NCI-H1694 treated with DMSO at 0.1 percent for 48 hours (cell line): ENCODE measurements around the gene INTS7.
A peak's percentile ranks its signal among the peaks of the same experiment; 100 is the strongest.
"Not testable (repeated sequence)": the region's sequence is repeated elsewhere in the genome, so short reads cannot be mapped to it uniquely, and the experiment has no call there.

Source experiments
- DNase-seq: peaks from one replicate; lab custom pipeline; 2025; lab: John Stamatoyannopoulos, UW

The INTS7 gene

DNA sequence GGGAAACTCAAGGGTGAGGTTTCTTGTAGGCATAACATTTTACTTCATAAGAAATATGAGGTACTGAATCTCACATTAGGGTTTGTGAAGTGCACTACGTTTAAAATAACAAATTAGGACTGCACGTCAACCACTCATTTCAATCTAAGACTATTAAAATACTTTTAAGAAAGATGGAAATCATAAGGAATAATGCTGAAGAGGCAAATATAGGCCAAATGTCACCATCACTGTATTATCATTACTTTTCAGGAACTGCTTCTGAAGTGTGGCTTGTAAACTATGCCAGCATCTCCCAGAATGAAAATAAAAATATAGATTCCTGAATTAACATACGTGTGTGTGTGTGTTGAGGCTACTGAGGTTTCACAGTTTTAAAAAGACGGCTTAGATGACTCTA, 56.8 kb downstream of the INTS7 start:
- DNase-seq = no peak

DNA sequence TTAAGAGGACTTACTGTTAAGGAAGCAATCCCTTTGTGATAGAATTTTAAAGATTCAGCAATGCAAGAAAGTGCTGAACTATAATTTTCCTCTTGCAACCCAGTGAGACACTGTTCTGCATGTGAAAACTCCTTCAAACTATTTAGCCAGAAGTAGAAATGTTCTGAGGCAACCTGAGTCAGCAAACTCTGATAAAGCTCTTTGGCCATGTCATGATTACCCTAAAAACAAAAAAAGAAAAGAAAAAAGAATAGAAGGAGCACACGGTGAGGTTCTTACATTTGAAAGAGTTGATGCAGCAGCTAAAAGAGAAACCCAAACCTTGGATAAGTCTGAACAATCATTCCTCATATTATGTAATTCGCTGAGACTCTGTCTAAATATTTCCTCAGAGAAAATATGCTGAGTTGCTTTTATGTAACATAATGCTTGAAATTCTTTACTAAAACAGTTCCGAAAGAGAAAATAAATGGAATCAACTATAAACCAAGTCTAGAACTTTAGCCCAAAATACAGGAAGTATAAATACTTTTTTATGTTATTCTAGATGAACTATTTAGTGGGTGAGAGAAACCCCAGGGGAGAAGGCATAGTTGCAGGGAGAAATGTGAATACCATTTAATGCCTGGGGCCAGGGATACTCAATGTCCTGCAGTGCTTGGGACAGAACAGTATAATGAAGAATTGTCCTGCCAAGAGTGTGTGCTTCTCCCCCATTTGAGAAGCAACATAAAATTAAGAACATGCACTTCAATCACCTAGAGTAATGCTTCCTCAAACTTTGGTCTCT, 60.0 kb downstream of the INTS7 start:
- DNase-seq = no peak

DNA sequence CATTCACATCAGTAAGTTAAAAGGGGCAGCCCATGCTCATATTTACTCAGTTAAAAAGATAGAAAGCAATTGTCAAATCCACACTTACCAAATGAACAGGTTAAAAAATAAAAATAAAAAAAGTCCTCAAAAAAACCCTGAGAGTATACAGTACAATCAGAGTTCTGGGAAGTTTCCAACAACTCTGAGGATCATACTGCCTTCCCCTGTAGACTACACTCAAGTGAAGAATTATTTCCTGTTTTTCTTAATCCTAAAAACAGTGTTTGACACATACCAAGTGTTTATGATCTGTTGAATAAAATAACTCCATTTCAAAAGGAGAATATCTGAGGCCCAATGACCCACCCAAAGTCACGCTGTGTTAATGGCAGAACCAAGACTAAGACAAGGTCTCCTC, 61.8 kb downstream of the INTS7 start:
- DNase-seq = no peak

DNA sequence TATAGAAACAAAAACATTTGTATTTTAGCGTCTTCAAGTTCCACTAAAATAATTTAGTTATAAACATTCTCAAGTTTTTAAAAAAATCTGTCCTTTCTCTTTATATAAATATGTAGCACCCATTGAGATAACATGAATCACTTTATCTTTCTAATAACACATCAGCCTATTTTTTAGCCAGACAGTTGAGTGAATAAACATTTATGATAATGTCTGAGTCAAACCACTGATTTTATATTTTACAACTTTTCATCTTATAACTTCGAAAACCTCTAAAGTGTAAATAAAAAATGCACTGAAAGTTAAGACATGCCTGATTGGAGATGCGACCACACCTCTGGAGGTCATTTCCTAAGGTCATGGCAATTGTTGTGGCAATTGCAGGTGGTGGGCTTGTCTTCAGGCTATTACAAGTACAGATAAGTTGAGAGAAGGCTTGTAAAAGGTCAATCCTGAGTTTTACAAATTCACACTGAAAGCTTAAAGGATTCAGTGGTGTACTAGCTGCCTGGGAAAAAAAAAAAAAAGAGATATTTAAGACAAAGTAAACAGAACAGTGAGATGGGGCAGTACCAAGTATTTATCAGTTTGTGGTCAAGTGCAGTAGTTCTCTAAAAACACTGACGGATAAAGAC, 67.0 kb downstream of the INTS7 start:
- DNase-seq = no peak

DNA sequence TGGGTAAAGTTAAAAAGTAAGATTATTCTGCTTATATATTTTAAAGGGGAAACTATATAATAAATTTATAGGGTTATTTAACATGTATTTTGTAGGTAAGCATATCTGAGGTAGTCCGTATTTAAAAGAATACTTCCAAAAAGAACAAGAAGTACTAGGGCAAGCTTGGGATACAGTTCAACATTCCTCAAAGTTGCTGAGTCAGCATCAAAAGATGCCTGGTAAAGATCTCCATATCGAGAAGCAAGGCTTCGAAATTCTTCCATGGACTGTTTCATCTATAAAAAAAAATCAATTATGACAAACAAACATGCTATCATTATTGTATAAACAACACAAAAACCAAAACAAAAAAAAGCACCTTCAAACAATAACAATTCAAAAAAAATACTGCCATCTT, 67.7 kb downstream of the INTS7 start:
- DNase-seq = no peak

DNA sequence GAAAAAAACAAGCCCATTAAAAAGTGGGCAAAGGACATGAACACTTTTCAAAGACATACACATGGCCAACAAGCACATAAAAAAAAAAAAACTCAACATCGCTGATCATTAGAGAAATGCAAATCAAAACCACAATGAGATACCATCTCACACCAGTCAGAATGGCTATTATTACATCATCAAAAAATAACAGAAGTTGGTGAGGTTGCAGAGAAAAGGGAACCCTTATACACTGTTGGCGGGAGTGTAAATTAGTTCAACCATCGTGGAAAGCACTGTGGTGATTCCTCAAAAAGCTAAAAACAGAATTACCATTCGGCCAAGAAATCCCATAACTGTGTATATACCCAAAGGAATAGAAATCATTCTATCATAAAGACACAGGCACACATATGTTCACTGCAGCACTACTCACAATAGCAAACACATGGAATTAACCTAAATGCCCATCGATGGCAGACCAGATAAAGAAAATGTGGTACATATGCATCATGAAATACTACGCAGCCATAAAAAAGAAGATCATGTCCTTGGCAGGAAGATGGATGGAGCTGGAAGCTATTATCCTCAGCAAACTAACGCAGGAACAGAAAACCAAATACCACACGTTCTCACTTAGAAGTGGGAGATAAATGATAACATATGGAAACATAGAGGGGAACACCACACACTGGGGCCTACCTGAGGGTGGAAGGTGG, 70.1 kb downstream of the INTS7 start:
- no peak for DNase-seq

DNA sequence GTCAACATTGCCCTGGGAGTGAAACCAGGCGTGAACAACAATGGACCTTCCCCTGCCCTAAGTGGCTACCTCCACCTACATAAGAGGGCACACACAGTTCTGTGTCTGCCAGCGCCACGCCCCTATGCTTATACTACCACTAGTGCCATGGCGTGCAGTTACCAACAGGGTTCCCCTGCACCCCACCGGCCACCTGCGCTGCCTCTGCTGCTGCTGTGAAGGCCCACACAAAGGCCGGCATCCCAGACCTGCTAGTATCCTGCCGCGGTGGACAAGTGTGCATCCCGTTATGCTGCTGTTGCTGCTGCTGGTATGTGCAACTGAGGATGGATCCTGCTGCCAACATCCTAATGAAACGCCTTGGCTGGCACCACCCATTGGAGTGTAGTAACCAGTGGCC, 75.7 kb downstream of the INTS7 start:
- DNase-seq = no peak

DNA sequence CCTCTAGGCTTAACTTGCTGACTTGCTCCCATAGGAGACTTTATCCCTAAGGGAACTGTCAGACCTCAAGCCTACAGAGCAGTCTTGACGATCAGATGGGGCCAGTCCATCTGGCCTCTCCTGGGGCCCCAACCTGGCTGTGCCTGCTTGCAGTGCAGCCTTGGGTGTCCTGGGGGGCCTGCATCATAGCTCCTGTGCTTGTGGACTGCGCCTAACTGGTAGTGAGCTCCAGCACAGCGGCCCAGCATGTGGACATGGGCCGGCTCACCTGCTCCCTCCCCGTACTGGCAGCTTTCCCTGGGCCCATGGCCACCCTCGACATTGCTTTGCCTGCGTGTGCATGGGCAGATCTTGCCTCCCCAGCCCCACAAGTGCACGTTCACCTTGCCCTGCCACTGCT, 76.1 kb downstream of the INTS7 start:
- no peak for DNase-seq

DNA sequence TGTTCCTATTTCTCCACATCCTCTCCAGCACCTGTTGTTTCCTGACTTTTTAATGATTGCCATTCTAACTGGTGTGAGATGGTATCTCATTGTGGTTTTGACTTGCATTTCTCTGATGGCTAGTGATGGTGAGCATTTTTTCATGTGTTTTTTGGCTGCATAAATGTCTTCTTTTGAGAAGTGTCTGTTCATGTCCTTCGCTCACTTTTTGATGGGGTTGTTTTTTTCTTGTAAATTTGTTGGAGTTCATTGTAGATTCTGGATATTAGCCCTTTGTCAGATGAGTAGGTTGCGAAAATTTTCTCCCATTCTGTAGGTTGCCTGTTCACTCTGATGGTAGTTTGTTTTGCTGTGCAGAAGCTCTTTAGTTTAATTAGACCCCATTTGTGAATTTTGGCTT, 81.3 kb downstream of the INTS7 start:
- not testable (repeated sequence) for DNase-seq

DNA sequence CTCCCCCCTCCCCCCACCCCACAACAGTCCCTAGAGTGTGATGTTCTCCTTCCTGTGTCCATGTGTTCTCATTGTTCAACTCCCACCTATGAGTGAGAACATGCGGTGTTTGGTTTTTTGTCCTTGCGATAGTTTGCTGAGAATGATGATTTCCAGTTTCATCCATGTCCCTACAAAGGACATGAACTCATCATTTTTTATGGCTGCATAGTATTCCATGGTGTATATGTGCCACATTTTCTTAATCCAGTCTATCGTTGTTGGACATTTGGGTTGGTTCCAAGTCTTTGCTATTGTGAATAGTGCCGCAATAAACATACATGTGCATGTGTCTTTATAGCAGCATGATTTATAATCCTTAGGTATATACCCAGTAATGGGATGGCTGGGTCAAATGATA, 81.8 kb downstream of the INTS7 start:
- not testable (repeated sequence) for DNase-seq

DNA sequence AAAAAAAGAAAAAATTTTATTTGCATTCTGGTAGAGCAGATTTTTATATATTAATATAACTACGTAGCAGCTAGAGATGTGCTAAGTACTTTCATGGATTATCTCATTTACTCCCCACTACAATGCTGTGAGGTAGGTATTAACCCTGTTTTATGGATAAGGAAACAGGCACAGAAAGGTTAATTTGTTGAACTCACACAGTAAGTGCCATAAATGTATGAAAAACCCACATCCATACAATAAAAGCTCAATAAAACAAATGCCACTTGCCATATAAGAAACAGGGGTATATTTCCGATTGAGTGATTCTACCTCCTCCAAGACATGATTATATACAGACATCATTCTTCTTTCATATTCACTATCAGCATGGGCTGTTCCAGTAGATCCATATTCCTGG, 83.1 kb downstream of the INTS7 start:
- DNase-seq = no peak

DNA sequence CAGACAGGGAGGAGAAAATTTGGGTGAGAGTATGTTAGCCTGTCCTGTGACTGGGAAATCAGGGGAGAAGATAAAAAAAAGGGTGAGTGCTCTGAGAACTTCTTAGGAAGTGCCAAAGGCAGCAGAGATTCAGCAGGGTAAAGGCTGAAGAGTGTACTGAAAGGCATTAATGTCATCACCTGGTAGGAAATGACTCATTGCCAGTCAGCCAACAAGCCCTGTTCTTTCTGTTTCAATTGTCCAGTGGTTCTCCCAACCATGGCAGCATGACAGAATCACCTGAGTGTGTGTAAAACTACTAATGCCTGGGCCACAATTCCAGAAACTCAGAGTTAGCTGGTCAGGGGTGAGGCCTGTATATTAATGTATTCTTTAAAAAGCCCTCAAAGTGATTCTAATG, 83.5 kb downstream of the INTS7 start:
- no peak for DNase-seq

DNA sequence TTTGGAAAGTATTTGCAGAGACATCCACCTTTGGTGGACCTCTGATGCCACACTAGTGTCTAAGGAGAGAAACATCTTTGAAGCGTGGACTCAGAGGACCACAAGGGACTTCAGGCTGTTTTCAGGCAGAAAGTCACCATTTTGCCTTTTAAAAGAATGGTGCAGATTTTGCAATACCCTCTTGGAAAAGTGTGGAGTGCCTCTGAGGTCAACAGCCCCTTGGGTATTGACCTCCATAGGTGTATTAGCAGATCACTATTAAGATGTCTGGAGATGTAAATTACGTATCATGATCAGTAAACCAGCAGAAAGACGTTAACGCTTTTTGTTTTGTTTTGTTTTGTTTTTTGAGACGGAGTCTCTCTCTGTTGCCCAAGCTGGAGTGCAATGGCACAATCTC, 87.0 kb downstream of the INTS7 start:
- no peak for DNase-seq

DNA sequence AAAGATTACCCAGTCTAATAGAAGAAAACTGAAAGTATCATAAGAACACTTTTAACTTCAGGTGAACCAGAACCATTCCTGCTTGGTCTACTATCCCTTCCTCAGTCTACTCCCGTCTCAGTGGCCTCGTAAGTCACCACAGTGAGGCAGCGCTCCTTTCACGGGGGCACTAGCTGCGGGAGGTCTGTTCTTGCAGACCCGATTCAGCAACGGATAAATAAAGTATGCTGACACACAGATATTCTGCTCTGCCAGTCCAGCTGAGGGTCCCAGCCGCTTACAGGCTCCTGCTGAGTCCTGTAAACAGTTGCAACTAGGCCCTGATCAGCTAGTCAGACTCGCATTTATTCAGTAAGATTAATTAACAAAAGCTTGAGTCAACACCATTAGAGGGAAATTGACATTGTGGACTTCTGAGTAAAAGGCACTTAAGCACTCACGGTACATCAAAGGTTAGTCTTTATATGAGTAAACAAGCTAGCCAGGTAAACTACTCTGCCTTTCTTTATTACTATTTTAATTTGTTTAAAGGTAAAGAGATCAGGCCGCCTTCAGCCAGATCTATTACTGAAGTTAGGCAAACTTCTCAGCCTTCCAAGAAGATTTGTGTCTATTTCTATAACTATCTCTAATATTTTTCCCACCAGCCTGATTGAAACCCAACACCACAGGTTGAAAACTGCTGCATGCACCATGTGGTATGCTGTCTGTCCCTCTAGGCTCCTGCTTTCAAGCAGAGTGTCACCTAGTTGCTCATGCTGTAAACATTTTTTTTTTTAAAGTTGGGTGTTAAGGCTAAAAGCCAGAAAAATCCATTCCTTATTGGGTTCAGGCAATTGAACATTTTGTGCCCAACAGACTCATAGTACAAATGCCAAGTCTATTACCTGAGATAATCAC, 87.7 kb downstream of the INTS7 start:
- DNase-seq = no peak

DNA sequence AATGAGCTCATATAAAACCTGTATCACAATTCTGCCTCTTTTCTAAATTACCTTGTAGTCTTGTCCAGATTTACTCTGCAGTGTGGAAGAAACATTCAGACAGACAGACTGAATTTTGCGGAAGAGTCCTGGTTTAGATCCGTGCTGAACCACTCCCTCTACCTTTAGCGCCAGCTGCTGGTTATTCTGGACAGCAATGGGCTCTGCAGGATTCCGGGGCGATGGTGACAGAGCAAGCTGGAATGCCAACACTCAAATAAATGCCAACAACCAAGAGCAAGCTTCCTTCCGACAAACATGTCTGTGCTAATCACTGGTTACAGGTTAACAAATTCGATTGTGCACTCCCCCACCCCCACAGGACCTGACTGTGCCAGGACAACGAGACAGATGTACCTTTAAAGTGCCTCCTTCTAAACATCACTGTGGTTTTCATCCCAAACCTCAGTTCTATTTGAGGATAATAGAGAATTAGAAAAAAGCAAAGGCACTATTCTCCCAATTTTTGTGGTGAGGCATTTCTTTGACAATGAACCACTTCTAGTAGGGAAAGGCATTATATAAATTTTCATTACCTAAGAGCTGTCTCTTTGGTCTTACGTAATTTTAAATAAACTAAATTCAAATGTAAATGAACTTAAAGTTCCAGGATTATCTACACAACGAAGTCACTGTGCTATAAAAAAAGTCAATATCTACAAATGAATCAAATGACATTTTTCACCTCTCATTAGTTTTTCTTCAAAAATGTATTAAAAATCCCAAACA, 90.4 kb downstream of the INTS7 start:
- DNase-seq = peak; percentile 22

DNA sequence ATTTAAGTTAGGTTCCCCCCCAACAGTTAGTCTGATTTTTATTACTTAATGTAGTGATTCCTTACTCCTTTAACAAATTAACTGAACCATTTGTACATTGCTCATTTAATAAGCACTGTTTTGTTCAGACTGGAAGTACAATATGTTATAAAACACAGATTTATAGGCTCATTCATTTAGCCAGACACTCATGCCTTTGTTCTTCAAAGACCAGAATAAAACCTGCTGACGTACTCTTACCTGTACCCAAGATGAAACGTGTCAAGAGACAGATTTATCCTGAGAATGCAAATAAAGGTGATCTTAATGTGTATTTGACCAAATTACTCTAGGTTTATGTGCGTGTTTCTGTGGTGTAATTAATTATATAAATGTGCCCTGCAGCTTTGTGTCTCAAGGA, 92.8 kb downstream of the INTS7 start:
- DNase-seq = no peak

DNA sequence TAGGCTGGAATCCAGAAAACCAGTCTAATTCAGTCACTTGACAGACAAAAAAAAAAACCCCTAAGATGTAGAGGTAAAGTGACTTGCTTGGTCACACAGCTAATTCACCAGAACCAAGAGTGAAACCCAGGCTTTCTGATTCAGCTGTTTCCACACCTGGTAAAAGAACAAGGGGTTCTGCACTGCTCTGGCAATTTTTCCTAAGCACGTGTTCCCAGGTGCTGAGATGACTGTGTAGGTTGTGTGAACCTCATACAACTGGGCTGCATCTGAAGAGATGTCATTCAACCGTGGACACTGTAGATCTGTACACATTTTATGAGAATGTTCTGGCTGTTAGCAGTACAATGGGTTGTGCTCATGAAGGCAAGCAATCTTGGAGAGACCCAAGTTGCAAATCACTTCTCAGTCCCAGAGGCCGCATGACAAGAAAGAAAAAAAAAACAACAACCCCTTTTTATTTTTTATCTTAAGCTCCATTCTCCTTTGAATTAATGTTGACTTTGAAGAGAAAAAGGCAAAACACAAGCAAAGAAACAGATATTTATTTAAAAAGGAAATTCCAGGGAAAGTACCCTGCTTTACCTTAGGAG, 95.4 kb downstream of the INTS7 start:
- DNase-seq = no peak

DNA sequence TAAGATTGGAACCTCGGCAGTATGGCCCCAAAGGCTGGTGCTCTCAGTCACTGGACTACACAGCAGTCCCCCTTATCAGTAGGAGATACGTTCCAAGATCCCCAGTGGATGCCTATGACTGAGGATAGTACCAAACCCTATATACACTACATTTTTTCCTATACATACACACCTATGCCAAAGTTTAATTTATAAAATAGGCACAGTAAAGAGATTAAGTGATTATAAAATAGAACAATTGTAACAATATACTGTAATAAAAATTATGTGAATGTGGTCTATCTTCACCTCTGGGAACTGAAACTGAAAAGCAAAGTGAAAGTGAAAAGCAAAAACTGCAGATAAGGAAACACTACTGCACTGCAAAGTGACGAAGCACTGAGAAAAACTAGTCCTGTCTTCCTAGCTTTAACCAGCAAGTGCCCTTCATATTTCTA, 96.8 kb downstream of the INTS7 start:
- no peak for DNase-seq

DNA sequence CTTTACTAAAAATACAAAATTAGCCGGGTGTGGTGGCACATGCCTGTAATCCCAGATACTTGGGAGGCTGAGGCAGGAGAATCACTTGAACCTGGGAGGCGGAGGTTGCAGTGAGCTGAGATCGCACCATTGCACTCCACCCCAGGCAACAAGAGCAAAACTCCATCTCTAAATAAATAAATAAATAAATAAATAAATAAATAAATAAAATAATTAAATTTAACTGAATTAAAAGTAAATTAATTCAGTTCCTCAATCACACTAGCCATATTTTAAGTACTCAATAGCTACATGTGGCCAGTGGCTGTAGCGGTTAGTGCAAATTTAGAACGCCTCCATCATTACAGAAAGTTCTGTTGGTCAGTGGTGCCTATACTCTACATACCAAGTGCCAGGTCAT, 97.9 kb downstream of the INTS7 start:
- not testable (repeated sequence) for DNase-seq

DNA sequence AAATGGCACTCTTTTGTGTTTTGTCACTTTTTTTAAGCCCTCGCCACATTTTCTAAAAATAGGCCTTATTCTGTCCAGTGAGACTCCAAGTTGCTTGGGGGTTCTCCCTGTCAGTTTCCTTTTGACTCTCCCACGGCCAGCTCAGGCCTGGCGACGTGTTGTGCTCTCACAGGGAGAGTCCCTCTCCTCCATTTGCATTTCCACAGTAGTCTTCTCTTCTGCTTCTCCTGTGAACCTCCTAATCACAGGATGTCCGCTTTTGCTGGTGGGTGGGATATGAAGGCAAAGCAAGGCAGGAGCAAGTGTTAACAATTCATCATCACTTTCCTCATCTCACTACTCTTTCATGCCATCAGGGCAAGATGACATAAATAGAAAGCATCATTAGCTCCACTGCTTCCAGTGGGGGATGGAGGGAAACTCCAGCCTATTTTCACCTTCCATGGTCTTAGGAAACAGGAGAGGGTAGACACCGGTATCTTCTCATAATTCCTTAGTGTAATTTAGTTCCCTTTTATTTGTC, 99.8 kb downstream of the INTS7 start:
- DNase-seq = no peak
